HEK293 (cell line): Measurements from ENCODE around the gene ANKRD23.

ENCODE experiments used
- CTCF ChIA-PET: fragments of 350-600 bp; formaldehyde crosslinking; extraction: SDS; loops from one replicate; lab custom pipeline; 2021; ENCODE audit warnings: antibody characterized with exemption; lab: Yijun Ruan, JAX
- POLR2A ChIA-PET: fragments of 300-600 bp; formaldehyde crosslinking; extraction: SDS; loops from one replicate; lab custom pipeline; 2020; ENCODE audit warnings: antibody characterized with exemption, inconsistent platforms; lab: Yijun Ruan, JAX
- H3K27ac ChIP-seq: fragments of 200-500 bp; sonication (Bioruptor generic); 2 replicates; pipeline ENCODE4 v1.5.1; 2014; ENCODE audit warnings: low read depth, low read length, control low read depth, inconsistent platforms; ENCODE audit errors: extremely low read depth
- H3K36me3 ChIP-seq, 2 experiments: fragments of 200-500 bp in 1 of 2; sonication (Bioruptor generic) in 1 of 2; 1 replicate in 1 of 2; 2 replicates in 1 of 2; pipeline ENCODE4 v1.5.1; 2014 to 2017; ENCODE audit warnings: inconsistent platforms in 2 of 2, low read length in 2 of 2; ENCODE audit not compliant: control insufficient read depth in 2 of 2, insufficient read depth in 1 of 2
- H3K4me1 ChIP-seq: fragments of 200-500 bp; sonication (Bioruptor generic); 2 replicates; pipeline ENCODE4 v1.5.1; 2014; ENCODE audit warnings: mild to moderate bottlenecking, low read length, inconsistent platforms; ENCODE audit not compliant: control insufficient read depth, insufficient read depth
- H3K4me3 ChIP-seq: 2 replicates; pipeline ENCODE4 v1.5.1; 2011; ENCODE audit warnings: low read depth, mild to moderate bottlenecking, control low read depth, low read length, moderate library complexity
- H3K9me3 ChIP-seq: fragments of 200-500 bp; sonication (Bioruptor generic); 2 replicates; pipeline ENCODE4 v1.5.1; 2014; ENCODE audit warnings: low read depth, low read length, inconsistent platforms; ENCODE audit not compliant: control insufficient read depth, insufficient read depth
- OSR2 ChIP-seq: fragments of 450-650 bp; formaldehyde crosslinking; IDR thresholded peaks from 2 replicates; pipeline ENCODE4 v1.5.1; 2016; ENCODE audit warnings: missing biosample characterization, missing genetic modification characterization
- SETDB1 ChIP-seq: IDR thresholded peaks from one replicate; pipeline ENCODE4 v1.6.1; 2017; ENCODE audit warnings: mild to moderate bottlenecking, low read length, moderate library complexity, mixed read lengths; ENCODE audit not compliant: insufficient read length
- SP7 ChIP-seq: fragments of 450-650 bp; formaldehyde crosslinking; IDR thresholded peaks from 2 replicates; pipeline ENCODE4 v1.5.1; 2016; ENCODE audit warnings: missing biosample characterization, missing genetic modification characterization
- ZFP41 ChIP-seq: fragments of 450-650 bp; formaldehyde crosslinking; IDR thresholded peaks from 2 replicates; pipeline ENCODE4 v1.5.1; 2016; ENCODE audit warnings: missing biosample characterization, missing genetic modification characterization, borderline replicate concordance
- ZNF112 ChIP-seq: fragments of 450-650 bp; formaldehyde crosslinking; IDR thresholded peaks from 2 replicates; pipeline ENCODE4 v1.5.0; 2017; ENCODE audit warnings: missing biosample characterization, missing genetic modification characterization
- ZNF324 ChIP-seq: fragments of 450-650 bp; formaldehyde crosslinking; IDR thresholded peaks from 2 replicates; pipeline ENCODE4 v1.5.1; 2016; ENCODE audit warnings: missing biosample characterization, missing genetic modification characterization
- ZNF624 ChIP-seq: fragments of 450-650 bp; formaldehyde crosslinking; IDR thresholded peaks from 2 replicates; pipeline ENCODE4 v1.5.1; 2017; ENCODE audit warnings: missing biosample characterization, missing genetic modification characterization
- ZNF76 ChIP-seq: fragments of 450-650 bp; formaldehyde crosslinking; IDR thresholded peaks from 2 replicates; pipeline ENCODE4; 2016; ENCODE audit warnings: low read depth, missing biosample characterization, missing genetic modification characterization, borderline replicate concordance
- ZNF791 ChIP-seq: fragments of 450-650 bp; formaldehyde crosslinking; IDR thresholded peaks from 2 replicates; pipeline ENCODE4 v1.5.1; 2016; ENCODE audit warnings: missing biosample characterization, missing genetic modification characterization
- ZNF837 ChIP-seq: fragments of 450-650 bp; formaldehyde crosslinking; IDR thresholded peaks from 2 replicates; pipeline ENCODE4 v1.5.1; 2016; ENCODE audit warnings: missing biosample characterization, missing genetic modification characterization
- ZSCAN5A ChIP-seq: fragments of 450-650 bp; formaldehyde crosslinking; IDR thresholded peaks from 2 replicates; pipeline ENCODE4 v1.5.1; 2016; ENCODE audit warnings: missing biosample characterization, missing genetic modification characterization
- TF ChIP-seq, protein P1 (sequence below): fragments of 450-650 bp; formaldehyde crosslinking; IDR thresholded peaks from 2 replicates; pipeline ENCODE4 v1.5.1; 2016; ENCODE audit warnings: missing biosample characterization, missing genetic modification characterization, low read depth
- TF ChIP-seq, protein P2 (sequence below): sonication (generic); formaldehyde crosslinking; IDR thresholded peaks from 2 replicates; pipeline ENCODE4 v1.8.1; 2022; ENCODE audit warnings: mild to moderate bottlenecking, moderate library complexity, missing genetic modification reagents
- TF ChIP-seq, protein P3 (sequence below): fragments of 450-650 bp; formaldehyde crosslinking; IDR thresholded peaks from 2 replicates; pipeline ENCODE4 v1.5.1; 2016; ENCODE audit warnings: missing biosample characterization, missing genetic modification characterization
- TF ChIP-seq, protein P4 (sequence below): fragments of 450-650 bp; formaldehyde crosslinking; conservative IDR thresholded peaks from 2 replicates; pipeline ENCODE4 v1.5.1; 2016; ENCODE audit warnings: low read depth, missing biosample characterization, missing genetic modification characterization

Gene ANKRD23

GRCh38 chr2:96885432-96886347 lies 41.9 kb upstream of the ANKRD23 start:
- H3K27ac ChIP-seq: no peak overlapping the region
- ChIA-PET POLR2A (no interaction called here), CTCF (interaction anchor here (0.6 to 0.7 kb wide), 3 partner anchors 8 to 17 kb away, joined by 3 read pairs; no protein-coding TSS in a partner anchor)
- no peaks in the 10 kb centered on the region for H3K36me3 ChIP-seq
- H3K4me1 ChIP-seq: 0 out of 2 replicates have a peak, but pooled peaks cover 3% of the 10 kb centered on the region
- H3K9me3 ChIP-seq: no peaks in the 10 kb centered on the region
- no peak overlapping the region for H3K4me3 ChIP-seq
- TF ChIP-seq ZNF791 (tag by site-specific recombination) (no peak), ZNF837 (tag by site-specific recombination) (no peak), ZNF624 (tag by site-specific recombination) (no peak), SETDB1 (no peak), SP7 (tag by site-specific recombination) (no peak), ZFP41 (tag by site-specific recombination) (no peak), ZSCAN5A (tag by site-specific recombination) (no peak), ZNF76 (tag by site-specific recombination) (no peak), ZNF112 (no peak), OSR2 (no peak), ZNF324 (tag by site-specific recombination) (no peak)
- TF ChIP-seq, protein P1, sequence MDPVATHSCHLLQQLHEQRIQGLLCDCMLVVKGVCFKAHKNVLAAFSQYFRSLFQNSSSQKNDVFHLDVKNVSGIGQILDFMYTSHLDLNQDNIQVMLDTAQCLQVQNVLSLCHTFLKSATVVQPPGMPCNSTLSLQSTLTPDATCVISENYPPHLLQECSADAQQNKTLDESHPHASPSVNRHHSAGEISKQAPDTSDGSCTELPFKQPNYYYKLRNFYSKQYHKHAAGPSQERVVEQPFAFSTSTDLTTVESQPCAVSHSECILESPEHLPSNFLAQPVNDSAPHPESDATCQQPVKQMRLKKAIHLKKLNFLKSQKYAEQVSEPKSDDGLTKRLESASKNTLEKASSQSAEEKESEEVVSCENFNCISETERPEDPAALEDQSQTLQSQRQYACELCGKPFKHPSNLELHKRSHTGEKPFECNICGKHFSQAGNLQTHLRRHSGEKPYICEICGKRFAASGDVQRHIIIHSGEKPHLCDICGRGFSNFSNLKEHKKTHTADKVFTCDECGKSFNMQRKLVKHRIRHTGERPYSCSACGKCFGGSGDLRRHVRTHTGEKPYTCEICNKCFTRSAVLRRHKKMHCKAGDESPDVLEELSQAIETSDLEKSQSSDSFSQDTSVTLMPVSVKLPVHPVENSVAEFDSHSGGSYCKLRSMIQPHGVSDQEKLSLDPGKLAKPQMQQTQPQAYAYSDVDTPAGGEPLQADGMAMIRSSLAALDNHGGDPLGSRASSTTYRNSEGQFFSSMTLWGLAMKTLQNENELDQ (tag by site-specific recombination): no peak
- TF ChIP-seq, protein P2, sequence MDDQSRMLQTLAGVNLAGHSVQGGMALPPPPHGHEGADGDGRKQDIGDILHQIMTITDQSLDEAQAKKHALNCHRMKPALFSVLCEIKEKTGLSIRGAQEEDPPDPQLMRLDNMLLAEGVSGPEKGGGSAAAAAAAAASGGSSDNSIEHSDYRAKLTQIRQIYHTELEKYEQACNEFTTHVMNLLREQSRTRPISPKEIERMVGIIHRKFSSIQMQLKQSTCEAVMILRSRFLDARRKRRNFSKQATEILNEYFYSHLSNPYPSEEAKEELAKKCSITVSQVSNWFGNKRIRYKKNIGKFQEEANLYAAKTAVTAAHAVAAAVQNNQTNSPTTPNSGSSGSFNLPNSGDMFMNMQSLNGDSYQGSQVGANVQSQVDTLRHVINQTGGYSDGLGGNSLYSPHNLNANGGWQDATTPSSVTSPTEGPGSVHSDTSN: no peak
- TF ChIP-seq, protein P3, sequence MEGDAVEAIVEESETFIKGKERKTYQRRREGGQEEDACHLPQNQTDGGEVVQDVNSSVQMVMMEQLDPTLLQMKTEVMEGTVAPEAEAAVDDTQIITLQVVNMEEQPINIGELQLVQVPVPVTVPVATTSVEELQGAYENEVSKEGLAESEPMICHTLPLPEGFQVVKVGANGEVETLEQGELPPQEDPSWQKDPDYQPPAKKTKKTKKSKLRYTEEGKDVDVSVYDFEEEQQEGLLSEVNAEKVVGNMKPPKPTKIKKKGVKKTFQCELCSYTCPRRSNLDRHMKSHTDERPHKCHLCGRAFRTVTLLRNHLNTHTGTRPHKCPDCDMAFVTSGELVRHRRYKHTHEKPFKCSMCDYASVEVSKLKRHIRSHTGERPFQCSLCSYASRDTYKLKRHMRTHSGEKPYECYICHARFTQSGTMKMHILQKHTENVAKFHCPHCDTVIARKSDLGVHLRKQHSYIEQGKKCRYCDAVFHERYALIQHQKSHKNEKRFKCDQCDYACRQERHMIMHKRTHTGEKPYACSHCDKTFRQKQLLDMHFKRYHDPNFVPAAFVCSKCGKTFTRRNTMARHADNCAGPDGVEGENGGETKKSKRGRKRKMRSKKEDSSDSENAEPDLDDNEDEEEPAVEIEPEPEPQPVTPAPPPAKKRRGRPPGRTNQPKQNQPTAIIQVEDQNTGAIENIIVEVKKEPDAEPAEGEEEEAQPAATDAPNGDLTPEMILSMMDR: no peak
- TF ChIP-seq, protein P4, sequence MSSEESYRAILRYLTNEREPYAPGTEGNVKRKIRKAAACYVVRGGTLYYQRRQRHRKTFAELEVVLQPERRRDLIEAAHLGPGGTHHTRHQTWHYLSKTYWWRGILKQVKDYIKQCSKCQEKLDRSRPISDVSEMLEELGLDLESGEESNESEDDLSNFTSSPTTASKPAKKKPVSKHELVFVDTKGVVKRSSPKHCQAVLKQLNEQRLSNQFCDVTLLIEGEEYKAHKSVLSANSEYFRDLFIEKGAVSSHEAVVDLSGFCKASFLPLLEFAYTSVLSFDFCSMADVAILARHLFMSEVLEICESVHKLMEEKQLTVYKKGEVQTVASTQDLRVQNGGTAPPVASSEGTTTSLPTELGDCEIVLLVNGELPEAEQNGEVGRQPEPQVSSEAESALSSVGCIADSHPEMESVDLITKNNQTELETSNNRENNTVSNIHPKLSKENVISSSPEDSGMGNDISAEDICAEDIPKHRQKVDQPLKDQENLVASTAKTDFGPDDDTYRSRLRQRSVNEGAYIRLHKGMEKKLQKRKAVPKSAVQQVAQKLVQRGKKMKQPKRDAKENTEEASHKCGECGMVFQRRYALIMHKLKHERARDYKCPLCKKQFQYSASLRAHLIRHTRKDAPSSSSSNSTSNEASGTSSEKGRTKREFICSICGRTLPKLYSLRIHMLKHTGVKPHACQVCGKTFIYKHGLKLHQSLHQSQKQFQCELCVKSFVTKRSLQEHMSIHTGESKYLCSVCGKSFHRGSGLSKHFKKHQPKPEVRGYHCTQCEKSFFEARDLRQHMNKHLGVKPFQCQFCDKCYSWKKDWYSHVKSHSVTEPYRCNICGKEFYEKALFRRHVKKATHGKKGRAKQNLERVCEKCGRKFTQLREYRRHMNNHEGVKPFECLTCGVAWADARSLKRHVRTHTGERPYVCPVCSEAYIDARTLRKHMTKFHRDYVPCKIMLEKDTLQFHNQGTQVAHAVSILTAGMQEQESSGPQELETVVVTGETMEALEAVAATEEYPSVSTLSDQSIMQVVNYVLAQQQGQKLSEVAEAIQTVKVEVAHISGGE (tag by site-specific recombination): no peak
